Measurements from ENCODE around the gene E2F2. TPM values are rescaled to one million over a fixed set of nuclear protein-coding genes. Genes with fewer than 3 reads are reported as not detected.
A peak's percentile ranks its signal among the peaks of the same experiment; 100 is the strongest.

Gene E2F2
- total RNA-seq, 1 donor, result under 0.01 TPM

DNA sequence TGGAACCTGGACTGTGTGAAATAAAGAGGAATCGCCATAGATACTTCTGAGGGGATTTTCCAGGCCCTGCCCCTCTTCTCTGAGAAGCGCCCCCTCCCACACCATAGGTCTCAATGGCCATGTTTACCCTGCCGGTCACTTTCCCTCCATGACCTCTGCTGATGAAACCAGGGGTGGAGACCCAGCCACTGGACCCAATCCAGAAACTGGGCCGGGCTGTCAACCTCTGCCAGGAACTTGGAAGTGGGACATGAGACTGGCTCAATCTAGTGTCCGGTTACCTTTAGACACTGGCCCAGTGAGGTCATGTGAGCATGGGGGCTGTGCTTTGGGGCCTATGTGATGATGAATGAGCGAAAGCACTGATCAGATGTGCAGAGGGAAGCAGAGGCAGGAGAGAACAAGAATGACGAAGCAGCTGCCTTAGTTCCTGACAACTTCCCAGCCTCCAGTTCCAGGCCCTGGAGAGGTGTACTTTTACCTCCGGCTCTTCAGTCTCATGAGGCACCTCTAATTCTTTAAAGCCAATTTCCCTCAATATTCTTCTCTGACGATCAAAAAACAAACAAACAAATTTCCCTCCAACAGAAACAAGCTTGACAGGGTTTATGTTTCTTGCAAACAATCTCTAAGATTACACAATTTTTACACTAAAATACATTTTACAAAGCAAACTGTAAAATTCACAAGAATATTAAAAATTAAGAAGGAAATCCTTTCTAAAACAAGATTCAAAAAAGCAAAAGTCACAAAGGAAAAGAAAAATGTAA lies 52.0 kb downstream of the E2F2 start:
- Histone ChIP-seq H3K4me3 (ENCODE audit: insufficient read depth, low read length) (no peak overlapping the region), H3K4me2 (ENCODE audit: insufficient read depth, low read length) (peak overlapping the region; percentile 32), H3K4me1 (ENCODE audit: insufficient read depth, low read length) (peaks cover 25% of the 10 kb centered on the region), H3K9me3 (ENCODE audit: low read depth, low read length) (no peaks in the 10 kb centered on the region), H4K20me1 (ENCODE audit: insufficient read depth, low read length) (peaks cover 20% of the 10 kb centered on the region), H3K27me3 (ENCODE audit: insufficient read depth, low read length) (no peaks in the 10 kb centered on the region), H3K79me2 (ENCODE audit: insufficient read depth, low read length) (peaks cover 31% of the 10 kb centered on the region), H2AFZ (ENCODE audit: low read length) (peak overlapping the region; percentile 10), H3K27ac (ENCODE audit: low read depth, low read length) (peak overlapping the region; percentile 48), H3K36me3 (ENCODE audit: insufficient read depth, low read length) (no peaks in the 10 kb centered on the region)
- peak; percentile 81 for DNase-seq (ENCODE audit: insufficient read length, low spot score, missing footprints)
- TF ChIP-seq CTCF (IDR thresholded peaks at IDR 0.05; ENCODE audit: extremely low read depth, low read depth, low read length), result no peak

GRCh38 chr1:23477359-23478144 lies 53.5 kb downstream of the E2F2 start:
- Histone ChIP-seq H2AFZ (ENCODE audit: low read length) (no peak overlapping the region), H3K27ac (ENCODE audit: low read depth, low read length) (no peak overlapping the region), H3K36me3 (ENCODE audit: insufficient read depth, low read length) (no peaks in the 10 kb centered on the region), H4K20me1 (ENCODE audit: insufficient read depth, low read length) (peaks cover 17% of the 10 kb centered on the region), H3K4me3 (ENCODE audit: insufficient read depth, low read length) (no peak overlapping the region), H3K79me2 (ENCODE audit: insufficient read depth, low read length) (peaks cover 32% of the 10 kb centered on the region), H3K4me2 (ENCODE audit: insufficient read depth, low read length) (no peak overlapping the region), H3K9me3 (ENCODE audit: low read depth, low read length) (no peaks in the 10 kb centered on the region), H3K4me1 (ENCODE audit: insufficient read depth, low read length) (peaks cover 32% of the 10 kb centered on the region), H3K27me3 (ENCODE audit: insufficient read depth, low read length) (no peaks in the 10 kb centered on the region)
- no peak for DNase-seq (ENCODE audit: insufficient read length, low spot score, missing footprints)
- no peak for TF ChIP-seq CTCF (IDR thresholded peaks at IDR 0.05; ENCODE audit: extremely low read depth, low read depth, low read length)

DNA sequence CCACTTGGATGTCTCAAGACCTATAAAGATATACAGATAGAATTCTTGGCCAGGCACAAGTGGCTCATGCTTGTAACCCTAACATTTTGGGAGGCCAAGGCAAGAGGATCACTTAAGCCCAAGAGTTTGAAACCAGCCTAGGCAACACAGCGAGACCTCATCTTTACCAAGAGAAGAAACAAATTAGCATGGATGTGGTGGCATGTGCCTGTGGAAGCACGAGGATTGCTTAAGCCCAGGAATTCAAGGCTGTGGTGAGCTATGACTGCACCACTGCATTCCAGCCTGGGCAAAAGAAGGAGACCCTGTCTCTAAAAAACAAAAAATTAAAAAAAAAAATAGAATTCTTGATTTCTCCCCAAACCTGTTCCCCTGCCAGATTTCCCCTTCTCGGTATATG lies 55.4 kb downstream of the E2F2 start:
- DNase-seq (ENCODE audit: insufficient read length, low spot score, missing footprints), result no peak
- Histone ChIP-seq H3K9me3 (ENCODE audit: low read depth, low read length) (no peaks in the 10 kb centered on the region), H2AFZ (ENCODE audit: low read length) (no peak overlapping the region), H3K27ac (ENCODE audit: low read depth, low read length) (peak overlapping the region; percentile 77), H3K79me2 (ENCODE audit: insufficient read depth, low read length) (peaks cover 16% of the 10 kb centered on the region), H3K36me3 (ENCODE audit: insufficient read depth, low read length) (no peaks in the 10 kb centered on the region), H3K27me3 (ENCODE audit: insufficient read depth, low read length) (no peaks in the 10 kb centered on the region), H3K4me3 (ENCODE audit: insufficient read depth, low read length) (no peak overlapping the region), H4K20me1 (ENCODE audit: insufficient read depth, low read length) (peaks cover 8% of the 10 kb centered on the region), H3K4me2 (ENCODE audit: insufficient read depth, low read length) (peak overlapping the region; percentile 73), H3K4me1 (ENCODE audit: insufficient read depth, low read length) (peaks cover 45% of the 10 kb centered on the region)
- TF ChIP-seq CTCF (IDR thresholded peaks at IDR 0.05; ENCODE audit: extremely low read depth, low read depth, low read length), result no peak

GRCh38 chr1:23475134-23475628 lies 55.9 kb downstream of the E2F2 start:
- peak; percentile 89 for DNase-seq (ENCODE audit: insufficient read length, low spot score, missing footprints)
- peak overlapping the region; percentile 77 for H3K27ac ChIP-seq (ENCODE audit: low read depth, low read length)
- H3K9me3 ChIP-seq (ENCODE audit: low read depth, low read length), result no peaks in the 10 kb centered on the region
- H3K4me2 ChIP-seq (ENCODE audit: insufficient read depth, low read length), result peak overlapping the region; percentile 73
- peak overlapping the region; percentile 15 for H2AFZ ChIP-seq (ENCODE audit: low read length)
- H3K36me3 ChIP-seq (ENCODE audit: insufficient read depth, low read length), result no peaks in the 10 kb centered on the region
- no peaks in the 10 kb centered on the region for H3K27me3 ChIP-seq (ENCODE audit: insufficient read depth, low read length)
- H3K4me1 ChIP-seq (ENCODE audit: insufficient read depth, low read length), result peaks cover 50% of the 10 kb centered on the region
- no peak for TF ChIP-seq CTCF (IDR thresholded peaks at IDR 0.05; ENCODE audit: extremely low read depth, low read depth, low read length)
- H3K79me2 ChIP-seq (ENCODE audit: insufficient read depth, low read length), result peaks cover 12% of the 10 kb centered on the region
- H4K20me1 ChIP-seq (ENCODE audit: insufficient read depth, low read length), result peaks cover 8% of the 10 kb centered on the region
- peak overlapping the region; percentile 18 for H3K4me3 ChIP-seq (ENCODE audit: insufficient read depth, low read length)

Measured in osteoblast (primary cell).